C4-2B (cell line): ENCODE measurements around the gene RBM4.

ENCODE experiments used
- CTCF ChIP-seq: fragments of 450-650 bp; conservative IDR thresholded peaks from 2 replicates; pipeline ENCODE4 v1.5.1; 2017; ENCODE audit warnings: mild to moderate bottlenecking
- ZFX ChIP-seq: fragments of 450-650 bp; IDR thresholded peaks from 2 replicates; pipeline ENCODE4 v1.6.1; 2017

- TF ChIP-seq CTCF (no peak), ZFX (no peak)
Measured at GRCh38 chr11:66680966-66681645, 42.6 kb downstream of the RBM4 start.
